Measurements from ENCODE around the gene ANKRD12.
"Not testable (repeated sequence)": the region's sequence is repeated elsewhere in the genome, so short reads cannot be mapped to it uniquely, and the experiment has no call there.

Gene ANKRD12

DNA sequence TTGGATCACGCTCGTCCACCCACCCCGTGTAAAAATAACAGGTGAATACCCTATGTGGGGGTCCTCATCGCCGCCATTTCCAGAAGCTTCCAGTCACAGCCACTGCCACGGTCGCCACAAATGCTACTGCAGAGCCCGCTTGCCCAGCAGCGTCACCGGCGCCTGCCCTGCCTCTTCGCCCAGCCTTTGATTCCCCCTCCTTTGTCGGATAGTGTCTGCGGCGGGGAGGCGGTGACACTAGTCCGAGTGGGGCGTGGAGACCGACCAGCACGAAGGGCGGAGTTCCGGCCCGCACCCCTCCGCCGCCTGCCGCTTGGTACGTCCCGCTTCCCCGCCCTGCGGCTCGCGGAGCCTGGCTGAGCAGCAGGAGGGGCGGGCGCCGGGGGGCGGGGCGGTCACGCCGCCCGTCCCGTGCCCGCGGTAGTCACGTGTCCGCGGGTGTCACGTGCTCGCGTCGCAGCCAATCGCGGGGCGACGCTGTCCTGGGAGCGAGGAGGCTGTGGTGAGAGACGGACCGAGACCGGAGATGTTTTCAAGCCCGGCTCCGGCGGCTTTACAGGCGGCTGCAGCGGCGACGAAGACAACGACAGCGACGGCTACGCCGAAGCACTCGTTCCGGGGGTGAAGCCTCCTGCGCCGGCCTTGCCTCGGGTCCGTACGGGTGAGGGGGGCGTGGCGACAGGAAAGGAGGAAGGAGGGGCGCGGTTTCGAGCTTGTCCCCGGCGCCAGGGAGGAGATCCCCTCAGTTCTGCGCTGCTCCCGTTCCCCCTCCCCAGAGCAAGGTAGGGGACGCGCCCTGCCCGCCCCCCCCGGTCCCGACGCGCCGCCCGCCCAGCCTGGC lies at the start of gene ANKRD12:
Gene ANKRD12, plus strand, starts transcription at position 467 of the 841 bp plus-strand sequence. CDS start 45,652 bp downstream, outside the sequence.
- peak; percentile 96 to 97 for DNase-seq

DNA sequence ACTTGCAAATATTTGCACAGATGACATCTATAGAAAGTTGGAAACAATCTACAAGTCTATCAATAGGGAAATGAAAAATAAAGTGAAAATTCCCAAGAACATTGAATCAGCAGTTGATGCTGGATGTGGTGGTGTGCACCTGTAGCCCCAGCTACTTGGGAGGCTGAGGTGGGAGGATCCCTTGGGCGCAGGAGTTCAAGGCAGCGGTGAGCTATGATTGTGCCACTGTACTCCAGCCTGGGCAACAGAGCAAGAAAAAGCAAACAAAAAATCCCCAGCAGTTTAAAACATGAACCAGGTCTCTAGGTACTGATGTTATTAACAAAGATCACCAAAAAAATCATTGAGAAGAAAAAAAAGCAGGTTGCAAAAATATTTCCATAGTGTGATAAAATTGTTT lies 49.4 kb upstream of the ANKRD12 start:
- no peak for DNase-seq

DNA sequence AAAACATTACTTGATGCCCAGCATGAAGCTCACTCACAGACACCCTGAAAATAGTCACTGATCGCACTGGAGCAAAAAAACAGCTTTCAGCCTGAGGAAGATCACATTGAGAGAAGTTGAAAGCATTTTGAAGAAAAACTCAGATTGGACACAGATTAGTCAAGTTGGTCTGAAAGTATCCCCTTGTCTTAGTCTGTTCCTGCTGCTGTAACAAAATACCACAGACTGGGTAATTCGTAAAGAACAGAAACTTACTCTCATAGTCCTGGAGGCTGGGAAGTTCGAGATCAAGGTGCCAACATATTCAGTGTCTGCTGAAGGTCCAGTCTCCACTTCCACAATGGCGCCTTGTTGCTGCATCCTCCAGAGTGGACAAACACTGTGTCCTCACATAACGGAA lies 48.3 kb upstream of the ANKRD12 start:
- no peak for DNase-seq

DNA sequence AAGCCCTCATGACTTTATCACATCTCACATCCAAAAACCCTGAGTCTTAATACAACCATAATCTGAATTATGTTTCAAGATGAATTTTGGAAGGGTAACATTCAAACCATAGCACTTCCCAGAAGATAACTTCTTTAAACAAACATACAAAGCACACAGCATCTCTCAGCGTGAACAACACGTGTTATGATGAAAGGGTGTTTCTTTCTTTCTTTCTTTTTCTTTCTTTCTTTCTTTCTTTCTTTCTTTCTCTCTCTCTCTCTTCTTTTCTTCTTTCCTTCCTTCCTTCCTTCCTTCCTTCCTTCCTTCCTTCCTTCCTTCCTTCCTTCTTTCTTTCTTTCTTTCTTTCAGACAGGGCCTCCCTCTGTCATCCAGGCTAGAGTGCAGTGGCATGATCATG lies 47.9 kb upstream of the ANKRD12 start:
- DNase-seq, result not testable (repeated sequence)

DNA sequence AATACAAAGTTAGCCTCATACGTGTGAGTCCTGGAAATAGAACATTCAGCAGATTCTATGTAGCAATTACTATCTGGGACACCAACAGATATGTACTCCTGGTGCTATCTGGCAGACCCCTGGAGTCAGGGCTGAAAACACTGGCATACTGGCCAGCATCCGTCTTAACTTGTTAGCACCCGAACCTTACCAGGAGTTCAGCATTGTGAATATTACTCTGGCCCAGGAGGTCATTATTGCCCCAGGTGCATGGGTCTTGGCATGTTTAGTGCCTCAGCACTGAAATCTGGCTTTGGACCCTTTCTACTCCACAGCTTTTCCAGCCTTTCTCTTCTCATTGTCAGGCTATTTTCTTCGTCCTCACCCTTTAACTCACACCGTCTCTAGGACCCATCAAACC lies 46.0 kb upstream of the ANKRD12 start:
- no peak for DNase-seq

DNA sequence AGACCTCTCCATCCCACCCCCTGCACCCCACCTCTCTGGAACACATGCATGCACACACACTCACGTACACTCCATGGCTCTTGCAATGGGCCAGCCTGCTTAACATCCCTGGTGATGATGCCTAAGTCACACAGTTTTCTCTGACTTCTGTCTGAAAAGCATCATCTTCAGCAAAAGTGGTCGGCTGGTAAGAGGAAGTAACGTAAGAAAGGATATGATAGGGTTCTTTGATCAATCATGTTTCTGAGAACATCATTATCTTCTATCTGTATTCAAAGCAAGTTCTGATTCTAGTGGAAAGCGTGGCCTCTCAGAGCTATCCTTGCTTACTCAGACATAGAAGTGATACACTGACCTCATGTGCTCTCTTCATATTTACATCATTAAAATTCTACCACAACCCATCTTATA lies 45.5 kb upstream of the ANKRD12 start:
- peak; percentile 44 to 53 for DNase-seq

DNA sequence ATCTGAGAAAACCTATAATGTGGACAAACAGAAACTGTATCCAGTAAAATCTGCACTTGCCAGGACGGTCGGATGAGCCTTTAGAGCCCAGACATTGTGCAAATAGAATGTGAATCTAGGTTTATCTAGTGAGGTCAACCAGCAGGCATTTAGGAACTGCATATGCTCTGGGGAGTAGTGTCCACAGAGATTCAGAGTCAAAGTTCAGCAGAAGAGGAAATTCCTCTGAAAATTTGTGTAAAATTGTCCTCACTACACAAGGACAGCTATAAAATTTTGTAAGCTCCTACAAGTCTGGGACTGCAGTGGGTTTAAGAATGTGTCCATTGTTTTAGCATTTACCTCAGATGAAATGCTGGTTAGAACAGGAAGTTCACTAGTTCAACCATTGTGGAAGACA lies 43.9 kb upstream of the ANKRD12 start:
- no peak for DNase-seq

DNA sequence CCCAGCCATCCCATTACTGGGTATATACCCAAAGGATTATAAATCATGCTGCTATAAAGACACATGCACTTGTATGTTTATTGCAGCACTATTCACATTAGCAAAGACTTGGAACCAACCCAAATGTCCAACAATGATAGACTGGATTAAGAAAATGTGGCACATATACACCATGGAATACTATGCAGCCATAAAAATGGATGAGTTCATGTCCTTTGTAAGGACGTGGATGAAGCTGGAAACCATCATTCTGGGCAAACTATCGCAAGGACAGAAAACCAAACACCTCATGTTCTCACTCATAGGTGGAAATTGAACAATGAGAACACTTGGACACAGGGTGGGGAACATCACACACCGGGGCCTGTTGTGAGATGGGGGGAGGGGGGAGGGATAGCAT lies 43.5 kb upstream of the ANKRD12 start:
- DNase-seq, result not testable (repeated sequence)

DNA sequence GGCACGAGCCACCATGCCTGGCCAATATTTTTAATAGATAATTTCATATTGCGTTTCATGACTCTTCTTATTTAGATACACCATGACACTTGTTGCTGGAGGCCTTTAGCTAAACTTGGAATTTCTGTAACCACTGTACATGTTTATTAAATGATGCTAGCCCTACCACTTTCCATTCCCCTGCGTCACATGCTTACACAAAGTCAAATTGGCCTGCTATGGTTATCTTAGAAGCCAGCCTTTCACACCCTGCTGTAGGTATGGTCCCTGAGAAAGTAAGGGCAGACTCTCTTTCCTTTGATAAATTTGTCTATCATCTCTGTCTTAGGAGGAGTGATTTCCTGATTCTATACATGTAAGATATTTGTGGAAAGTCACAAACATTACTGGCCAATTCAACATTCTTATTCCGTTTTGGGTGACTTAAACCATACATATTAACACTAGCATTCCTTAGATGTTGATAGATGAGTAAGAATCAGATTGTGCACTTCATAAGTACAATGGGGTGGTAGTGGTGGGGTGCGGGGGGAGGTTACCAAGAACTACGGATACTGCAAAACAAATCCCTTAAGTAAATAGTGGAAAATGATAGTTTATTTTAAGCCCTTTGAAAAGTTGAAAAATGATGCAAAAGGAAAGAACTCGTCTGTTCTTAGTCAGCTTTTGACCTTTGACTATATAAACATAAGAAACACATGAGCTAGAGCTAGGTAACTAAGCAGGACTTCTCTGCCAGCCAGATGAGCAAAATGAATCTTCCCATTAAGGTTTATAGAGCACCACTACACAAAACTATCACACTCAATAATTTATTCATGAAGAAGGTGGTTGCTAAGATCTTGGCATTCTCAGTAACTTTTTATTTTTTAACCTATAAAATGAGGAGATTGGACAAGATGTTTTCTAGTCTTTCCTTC lies 42.0 kb upstream of the ANKRD12 start:
- peak; percentile 69 to 76 for DNase-seq

DNA sequence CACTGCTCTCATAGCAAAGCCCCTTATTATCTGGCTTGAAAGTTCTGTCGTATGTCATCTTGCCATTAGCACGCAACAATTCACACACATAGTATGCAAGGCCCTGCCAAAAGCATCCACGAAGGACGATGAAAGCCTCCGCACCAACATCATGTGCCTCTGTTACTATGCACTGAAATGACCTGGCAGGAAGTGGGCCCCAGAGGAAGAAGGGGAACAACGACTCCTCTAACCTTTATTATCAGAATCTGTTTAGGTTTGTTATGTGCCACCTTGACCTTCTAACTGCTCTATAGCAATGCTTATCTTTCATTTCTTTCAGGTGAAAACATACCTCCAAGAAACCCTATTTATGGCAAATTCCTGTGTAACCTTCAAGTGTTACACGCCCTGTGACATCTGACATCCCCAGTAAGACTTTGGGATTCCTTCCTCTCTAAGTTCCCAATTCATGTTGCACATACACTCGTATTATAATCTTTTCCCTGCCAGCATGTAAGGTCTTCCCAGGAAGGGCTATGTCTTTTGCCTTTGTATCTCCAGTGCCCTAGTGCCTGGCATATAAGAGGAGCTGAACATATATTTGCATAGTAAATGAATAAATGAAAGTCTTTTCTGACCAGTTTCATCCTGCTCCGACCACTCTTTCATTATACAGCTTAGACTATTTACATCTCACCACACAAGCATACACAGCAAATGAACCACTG lies 41.1 kb upstream of the ANKRD12 start:
- peak; percentile 60 to 70 for DNase-seq

DNA sequence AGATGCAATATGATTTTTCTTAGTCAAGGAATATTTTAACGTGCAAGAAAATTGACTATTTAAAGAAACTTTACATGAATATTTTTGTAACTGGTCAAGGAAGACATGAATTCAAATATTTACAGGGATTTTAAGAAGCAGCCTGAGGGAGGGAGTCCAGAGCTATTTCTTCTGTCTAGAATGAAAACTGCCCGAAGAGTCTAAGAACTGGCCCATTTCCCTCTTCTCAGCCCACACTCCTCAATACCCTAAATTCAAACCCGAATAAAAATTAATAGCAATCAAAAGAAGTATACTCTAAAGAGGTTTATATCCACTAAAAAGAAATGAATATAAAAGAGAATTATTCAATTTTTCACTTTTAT lies 40.6 kb upstream of the ANKRD12 start:
- DNase-seq, result no peak

DNA sequence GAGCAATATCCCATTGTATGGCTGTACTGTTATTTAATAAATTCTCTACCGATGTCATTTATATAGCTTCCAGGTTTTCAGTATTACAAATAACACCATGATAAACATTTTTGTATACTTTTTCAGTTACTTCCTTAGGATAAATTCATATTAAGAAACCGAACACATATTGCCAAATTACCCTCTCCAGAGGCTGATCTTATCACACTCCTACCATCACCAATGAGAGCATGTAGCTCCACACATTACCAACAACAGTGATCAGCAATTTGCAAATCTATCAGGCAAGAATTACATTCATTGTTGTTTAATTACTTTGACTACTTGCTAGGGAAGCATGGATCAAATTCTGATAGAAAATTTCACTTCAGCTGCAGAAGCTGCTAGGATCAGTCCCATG lies 39.9 kb upstream of the ANKRD12 start:
- DNase-seq, result no peak

DNA sequence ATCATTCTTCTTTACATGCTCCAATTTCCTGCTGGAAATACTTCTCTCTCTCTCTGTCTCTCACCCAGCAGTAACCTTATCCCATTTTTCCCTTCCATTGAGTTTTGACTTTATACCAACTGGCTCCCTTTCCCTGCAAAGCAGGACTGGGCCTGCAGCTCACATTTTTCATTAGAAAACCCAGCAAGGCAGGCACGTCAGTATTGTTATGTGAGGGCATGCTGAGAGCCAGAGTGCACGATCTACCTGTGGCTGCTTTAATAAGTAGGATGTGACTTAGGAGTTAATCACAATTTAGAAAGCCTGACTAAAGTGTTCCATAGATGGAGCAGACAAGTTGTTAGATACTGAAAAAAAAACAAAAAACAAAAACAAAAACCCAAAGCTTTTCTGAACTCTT lies 39.2 kb upstream of the ANKRD12 start:
- DNase-seq, result no peak

DNA sequence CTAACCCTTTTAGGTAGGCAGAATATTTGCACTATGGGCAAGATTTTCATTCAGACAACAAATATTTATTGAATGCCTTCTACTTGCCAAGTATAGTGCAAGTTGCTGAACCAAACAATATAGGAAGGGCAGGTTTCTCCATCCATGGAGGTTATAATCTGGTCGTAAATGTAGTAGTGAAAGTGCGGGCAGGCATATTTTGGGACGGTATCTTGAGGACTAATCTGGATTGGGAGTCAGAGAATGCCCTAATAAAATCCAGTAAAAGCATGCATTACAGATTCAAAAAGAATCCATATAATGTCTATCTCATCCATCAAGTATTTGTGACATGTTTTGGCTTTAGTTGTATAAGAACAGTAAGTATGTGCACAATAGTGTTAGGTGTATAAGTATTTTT lies 35.8 kb upstream of the ANKRD12 start:
- DNase-seq, result no peak

DNA sequence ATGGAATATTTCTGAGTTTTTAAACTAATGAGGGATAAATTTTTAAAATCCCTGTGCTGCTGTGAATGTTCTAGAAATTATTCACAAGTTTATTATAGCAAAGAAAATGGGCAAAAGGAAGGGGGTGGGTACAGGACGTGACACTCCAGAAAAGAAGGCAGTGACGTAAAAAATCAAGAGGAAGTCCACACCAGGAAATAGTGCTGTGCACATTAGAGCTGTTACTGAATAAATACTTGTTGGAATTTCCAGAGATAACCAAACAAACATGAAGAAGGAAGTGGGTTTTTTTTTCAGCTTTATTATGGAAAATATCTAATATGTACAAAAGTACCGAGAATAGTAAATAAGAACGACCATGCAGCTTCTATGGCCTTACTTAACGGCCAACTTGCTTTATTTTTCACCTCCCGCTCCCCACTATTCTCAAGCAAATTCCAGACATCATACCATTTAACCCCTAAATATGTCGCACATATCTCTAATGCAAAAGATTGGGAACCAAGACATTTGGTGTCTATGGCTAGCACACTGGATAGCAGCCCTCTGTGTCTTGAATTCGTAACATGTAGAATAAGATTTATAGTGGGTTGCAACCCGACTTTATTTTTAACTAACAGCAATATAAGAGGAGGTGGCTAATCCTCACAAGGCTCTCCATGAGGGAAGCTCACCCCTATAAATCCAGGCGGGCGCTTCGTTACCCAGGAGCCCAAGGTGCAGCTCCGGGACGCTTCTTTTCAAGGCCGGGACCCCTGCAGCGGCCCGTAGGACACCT lies 34.7 kb upstream of the ANKRD12 start:
- no peak for DNase-seq

DNA sequence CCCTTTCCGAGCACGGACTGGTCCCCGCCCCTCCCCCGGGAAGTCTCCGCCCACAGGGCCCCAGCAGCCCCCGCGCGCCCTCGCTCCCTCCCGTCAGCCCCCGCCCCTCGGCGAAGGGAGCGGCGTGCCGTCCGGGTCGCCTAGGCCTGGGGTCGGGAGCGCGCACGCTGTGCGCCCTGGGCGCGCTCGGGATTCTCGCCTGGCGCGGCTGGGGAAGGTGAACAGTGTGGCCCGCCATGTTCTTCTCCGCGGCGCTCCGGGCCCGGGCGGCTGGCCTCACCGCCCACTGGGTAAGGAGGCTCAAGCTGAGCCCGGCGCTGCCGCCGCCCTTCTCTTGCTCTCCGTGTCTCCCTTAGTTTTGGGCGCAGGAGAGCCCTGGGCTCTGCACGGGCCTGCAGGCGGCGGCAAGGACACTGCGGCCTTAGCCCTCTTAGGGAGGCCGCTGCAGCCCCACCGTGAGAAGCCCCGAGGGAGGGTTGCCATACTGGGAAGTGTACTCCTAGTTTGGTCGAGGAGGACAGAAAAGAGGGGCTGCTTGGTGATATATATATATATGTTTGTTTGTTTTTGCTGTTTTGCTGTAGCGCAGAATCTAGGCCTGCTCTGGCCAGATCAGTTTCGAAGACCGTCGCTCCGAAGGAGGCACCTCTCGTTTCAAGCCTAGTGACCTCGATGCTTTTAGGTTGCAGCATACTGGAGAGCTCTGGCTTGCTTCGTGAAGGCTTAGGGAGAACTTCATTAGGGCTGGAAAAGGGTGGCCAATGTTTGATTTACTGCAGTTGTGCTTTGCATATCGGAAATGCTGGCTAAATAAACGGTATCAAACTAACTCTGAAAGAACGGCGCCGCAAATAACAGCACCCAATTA lies 33.8 kb upstream of the ANKRD12 start, which contains the start of gene NDUFV2:
Gene NDUFV2, plus strand, starts transcription at position 192 of the 868 bp plus-strand sequence. Its CDS starts 45 bp downstream, at position 237.
- peak; percentile 97 to 98 for DNase-seq

DNA sequence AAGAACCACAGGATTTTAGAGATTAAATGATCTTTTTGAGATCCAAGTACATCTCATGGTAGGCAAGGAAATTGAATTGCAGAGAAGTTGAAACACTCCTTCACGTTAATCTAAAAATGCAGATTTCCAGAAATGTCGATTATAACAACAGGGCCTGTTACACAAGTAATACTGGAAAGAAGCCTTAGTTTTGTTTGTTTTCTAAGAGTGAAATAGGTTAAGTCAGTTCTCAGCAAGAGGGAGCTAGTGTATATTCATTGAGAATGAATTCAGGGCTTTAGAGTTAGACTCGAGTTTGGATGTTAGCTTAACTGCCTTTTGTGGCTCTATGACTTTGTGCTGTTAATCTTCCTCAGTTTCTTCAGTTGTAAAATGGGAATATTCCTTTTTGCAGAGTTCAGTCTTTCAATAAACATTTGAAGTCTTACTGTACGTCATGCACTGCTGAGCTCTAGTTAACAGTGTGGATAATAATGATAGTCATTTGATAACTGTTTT lies 33.2 kb upstream of the ANKRD12 start:
- DNase-seq, result no peak

DNA sequence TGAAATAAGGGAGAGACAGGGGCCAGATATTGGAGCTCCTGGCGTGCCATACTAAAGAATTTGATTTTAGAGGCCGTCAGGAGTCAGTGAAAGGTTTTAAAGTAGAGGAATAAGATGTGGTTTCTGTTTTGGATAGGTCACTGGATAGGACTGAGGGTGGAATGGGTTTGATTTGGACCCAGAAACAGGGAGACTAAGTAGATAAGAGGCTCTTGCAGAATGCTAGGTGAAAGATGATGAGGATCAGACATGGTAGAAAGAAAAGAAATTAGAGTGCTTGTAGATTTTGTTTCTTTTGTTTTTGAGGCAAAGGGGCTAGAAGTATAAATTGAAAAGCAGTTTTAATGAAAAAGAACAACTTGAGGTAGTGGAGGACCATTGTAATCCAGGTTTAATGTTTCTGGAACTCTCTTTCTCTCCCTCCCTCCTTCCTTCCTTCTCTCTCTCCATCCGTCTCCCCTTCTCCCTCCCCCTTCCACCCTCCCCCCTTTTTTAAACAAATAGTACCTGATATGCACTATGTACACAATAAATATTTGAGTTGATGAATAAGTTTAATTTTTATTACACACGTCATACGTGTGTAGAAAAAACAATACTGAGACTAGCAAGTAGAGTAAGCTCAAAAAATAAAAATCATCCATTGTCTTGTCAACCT lies 32.2 kb upstream of the ANKRD12 start:
- no peak for DNase-seq

DNA sequence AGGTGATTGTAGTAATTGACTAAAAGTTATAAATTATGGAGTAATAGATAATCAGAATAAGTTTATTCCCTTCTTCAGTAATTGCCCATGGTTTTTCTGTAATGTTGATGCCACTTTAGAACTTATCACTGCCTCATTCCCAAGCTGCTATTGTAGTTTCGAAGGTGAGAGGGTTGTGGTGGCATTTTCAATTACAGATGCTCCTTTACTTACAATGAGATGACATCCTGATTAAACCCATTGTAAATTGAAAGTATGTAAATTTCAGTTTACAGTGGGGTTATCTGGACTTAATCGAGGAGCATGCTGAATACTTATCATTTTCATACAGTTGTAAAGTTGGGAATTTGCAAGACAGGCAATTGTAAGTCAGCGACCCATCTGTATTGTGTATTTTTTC lies 31.2 kb upstream of the ANKRD12 start:
- no peak for DNase-seq

DNA sequence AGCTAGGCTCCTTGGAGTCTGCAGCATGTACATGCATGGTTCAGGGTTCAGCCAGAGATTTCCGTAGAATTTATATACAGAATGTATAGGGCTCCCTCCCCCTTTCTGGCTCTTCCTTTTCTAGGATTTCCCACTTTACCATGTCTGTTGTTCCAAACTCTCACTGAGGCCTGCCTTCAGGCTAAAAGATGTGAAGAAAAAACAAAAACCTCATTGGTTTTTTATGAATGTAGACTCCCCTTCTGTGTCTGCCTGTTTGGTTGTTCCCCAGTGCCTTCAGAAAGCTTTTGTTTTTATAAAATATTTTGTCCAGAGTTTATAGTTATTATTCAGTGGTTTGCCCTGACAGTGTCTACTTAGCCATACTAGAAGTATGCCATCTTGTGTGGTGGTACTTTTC lies 30.5 kb upstream of the ANKRD12 start:
- no peak for DNase-seq

Data from activated CD4-positive, alpha-beta T cell treated with anti-CD3 and anti-CD28 coated beads, Interleukin-2, amount 50 U/mL, for 48 hours (primary cell).